ENCODE results near the gene FIGNL2.

Gene FIGNL2

GRCh38 chr12:51852404-51853137 is 4.1 kb upstream of the FIGNL2 start:
- no peak for DNase-seq

- DNase-seq: no peak
These were observed 3.1 kb upstream of the FIGNL2 start for GRCh38 chr12:51851413-51852124.

GRCh38 chr12:51850965-51851299 is 2.4 kb upstream of the FIGNL2 start:
- no peak for DNase-seq

- no peak for DNase-seq
These were observed 1.8 kb upstream of the FIGNL2 start for GRCh38 chr12:51850081-51850964.

GRCh38 chr12:51848841-51849735 is 570 bp upstream of the FIGNL2 start:
- no peak for DNase-seq

- no peak for DNase-seq
These were observed 734 bp downstream of the FIGNL2 start for GRCh38 chr12:51847643-51848325.

- DNase-seq: no peak
These were observed 1.4 kb downstream of the FIGNL2 start for GRCh38 chr12:51846911-51847642.

- DNase-seq: no peak
These were observed 2.2 kb downstream of the FIGNL2 start for GRCh38 chr12:51846271-51846691.

- no peak for DNase-seq
These were observed 3.0 kb downstream of the FIGNL2 start for GRCh38 chr12:51845482-51845881.

- DNase-seq: no peak
These were observed 3.7 kb downstream of the FIGNL2 start for GRCh38 chr12:51844854-51845253.

- no peak for DNase-seq
These were observed 6.8 kb downstream of the FIGNL2 start for GRCh38 chr12:51841727-51842126.

GRCh38 chr12:51840966-51841365 is 7.6 kb downstream of the FIGNL2 start:
- DNase-seq: no peak

GRCh38 chr12:51839310-51839947 is 9.1 kb downstream of the FIGNL2 start:
- DNase-seq: no peak

GRCh38 chr12:51838762-51839161 is 9.8 kb downstream of the FIGNL2 start:
- no peak for DNase-seq

GRCh38 chr12:51838036-51838435 is 10.5 kb downstream of the FIGNL2 start:
- DNase-seq: no peak

GRCh38 chr12:51837286-51837685 is 11.2 kb downstream of the FIGNL2 start:
- no peak for DNase-seq

GRCh38 chr12:51836827-51837173 is 11.7 kb downstream of the FIGNL2 start:
- no peak for DNase-seq

GRCh38 chr12:51836041-51836826 is 12.3 kb downstream of the FIGNL2 start:
- no peak for DNase-seq

- DNase-seq: no peak
These were observed 14.1 kb downstream of the FIGNL2 start for GRCh38 chr12:51834411-51834810.

Data from effector CD4-positive, alpha-beta T cell (primary cell).